Spleen (tissue), 7 donors: ENCODE results near the gene CENPS.

Source experiments
- POLR2A ChIP-seq, 3 donors: fragments of 450-650 bp; IDR thresholded peaks; one replicate each; pipeline ENCODE4 v1.5.1; 2017; ENCODE audit warnings: antibody characterized with exemption in 3 of 3, mild to moderate bottlenecking in 1 of 3
- TF ChIP-seq, protein P1 (sequence below), 11 experiments: fragments of 200-600 bp in 7 of 11; fragments of 450-650 bp in 4 of 11; sonication (generic) in 4 of 11; IDR thresholded peaks in 8 of 11; conservative IDR thresholded peaks in 3 of 11; 1 replicate in 7 of 11; 2 replicates in 4 of 11; pipeline versions ENCODE4 v1.4.0 to v1.8.0; 2016 to 2021; ENCODE audit warnings: antibody characterized with exemption in 11 of 11, inconsistent platforms in 4 of 11, mild to moderate bottlenecking in 1 of 11
- donor health status: DM: no; HTN: no; CAD: no; lungs with moderate emphysema.
- donor health status: DM: no; HTN: no; CAD: no.
- donor health status: DM: no; HTN: no; CAD: no.

GRCh38 chr1:10384219-10384618 is 46.0 kb upstream of the CENPS start:
- TF ChIP-seq, protein P1, sequence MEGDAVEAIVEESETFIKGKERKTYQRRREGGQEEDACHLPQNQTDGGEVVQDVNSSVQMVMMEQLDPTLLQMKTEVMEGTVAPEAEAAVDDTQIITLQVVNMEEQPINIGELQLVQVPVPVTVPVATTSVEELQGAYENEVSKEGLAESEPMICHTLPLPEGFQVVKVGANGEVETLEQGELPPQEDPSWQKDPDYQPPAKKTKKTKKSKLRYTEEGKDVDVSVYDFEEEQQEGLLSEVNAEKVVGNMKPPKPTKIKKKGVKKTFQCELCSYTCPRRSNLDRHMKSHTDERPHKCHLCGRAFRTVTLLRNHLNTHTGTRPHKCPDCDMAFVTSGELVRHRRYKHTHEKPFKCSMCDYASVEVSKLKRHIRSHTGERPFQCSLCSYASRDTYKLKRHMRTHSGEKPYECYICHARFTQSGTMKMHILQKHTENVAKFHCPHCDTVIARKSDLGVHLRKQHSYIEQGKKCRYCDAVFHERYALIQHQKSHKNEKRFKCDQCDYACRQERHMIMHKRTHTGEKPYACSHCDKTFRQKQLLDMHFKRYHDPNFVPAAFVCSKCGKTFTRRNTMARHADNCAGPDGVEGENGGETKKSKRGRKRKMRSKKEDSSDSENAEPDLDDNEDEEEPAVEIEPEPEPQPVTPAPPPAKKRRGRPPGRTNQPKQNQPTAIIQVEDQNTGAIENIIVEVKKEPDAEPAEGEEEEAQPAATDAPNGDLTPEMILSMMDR (IDR thresholded peaks at IDR 0.05 in 8 of 11, conservative IDR thresholded peaks at IDR 0.05 in 3 of 11) = no peak
- no peak for TF ChIP-seq POLR2A (IDR thresholded peaks at IDR 0.05)
